Breast epithelium (tissue), 4 donors: ENCODE results near the gene FBXO4. TPM values are rescaled to one million over a fixed set of nuclear protein-coding genes. Genes with fewer than 3 reads are reported as not detected.

Source experiments
- DNase-seq, 2 donors: peaks; one replicate each; pipeline ENCODE4 v3.0.0-alpha.2; 2019; ENCODE audit warnings: low spot score in 2 of 2
- H3K27ac ChIP-seq, 2 donors: fragments of 200-600 bp; sonication (generic) in 1 of 2; one replicate each; pipeline ENCODE4 v1.5.1; 2016 to 2019; ENCODE audit warnings: mild to moderate bottlenecking in 1 of 2
- H3K27me3 ChIP-seq, 2 donors: fragments of 200-600 bp; sonication (generic) in 1 of 2; one replicate each; pipeline versions ENCODE4 v1.5.1 to v1.6.0; 2017 to 2019; ENCODE audit warnings: control low read depth in 1 of 2, mild to moderate bottlenecking in 1 of 2
- H3K36me3 ChIP-seq: fragments of 200-600 bp; one replicate; pipeline ENCODE4 v1.5.1; 2019
- H3K4me1 ChIP-seq, 2 donors: fragments of 200-600 bp; sonication (generic); one replicate each; pipeline ENCODE4 v1.5.1; 2016 to 2019; ENCODE audit warnings: control low read depth in 1 of 2
- H3K4me3 ChIP-seq, 3 donors: fragments of 200-600 bp; sonication (generic); 1 replicate in 2 of 3; 2 replicates in 1 of 3; pipeline ENCODE4 v1.5.1; 2016 to 2019; ENCODE audit warnings: mild to moderate bottlenecking in 3 of 3, moderate library complexity in 2 of 3
- H3K9me3 ChIP-seq, 2 donors: fragments of 200-600 bp; sonication (generic) in 1 of 2; one replicate each; pipeline ENCODE4 v1.5.1; 2016 to 2019; ENCODE audit warnings: control low read depth in 1 of 2
- CTCF ChIP-seq, 3 donors: fragments of 450-650 bp; IDR thresholded peaks; one replicate each; pipeline ENCODE4 v1.5.1; 2016 to 2017; ENCODE audit warnings: antibody characterized with exemption in 3 of 3, mild to moderate bottlenecking in 3 of 3, moderate library complexity in 3 of 3
- POLR2A ChIP-seq: fragments of 450-650 bp; IDR thresholded peaks from one replicate; pipeline ENCODE4 v1.6.1; 2016; ENCODE audit warnings: antibody characterized with exemption, mild to moderate bottlenecking, moderate library complexity
- POLR2AphosphoS5 ChIP-seq, 3 donors: sonication (generic); formaldehyde crosslinking; IDR thresholded peaks; one replicate each; pipeline ENCODE4 v1.6.1; 2017; ENCODE audit warnings: antibody characterized with exemption in 3 of 3
- intact Hi-C: fragments of 100-400 bp; cut with DNase I; formaldehyde crosslinking; loops from one replicate; pipeline ENCODE4 v1.15.1; 2023; ENCODE audit warnings: low total_unique reads
- total RNA-seq, 3 donors: library from RNA; depleted of rRNA; stranded (reverse); fragments of >200 nt; gene quantifications; one replicate each; pipeline ENCODE4 v1.1.0, GENCODE V29; 2016

Gene FBXO4
- total RNA-seq, 3 donors from 2014 or later: 13.6 to 34.7 (median 16.7) TPM

GRCh38 chr5:41878643-41879478, 46.2 kb upstream of the FBXO4 start:
- no peaks in the 10 kb centered on the region for H3K36me3 ChIP-seq
- H3K4me3 ChIP-seq: no peak overlapping the region
- intact Hi-C loops: no loop called here
- no peaks in the 10 kb centered on the region for H3K9me3 ChIP-seq
- no peaks in the 10 kb centered on the region for H3K27me3 ChIP-seq
- DNase-seq: no peak
- H3K4me1 ChIP-seq: no peaks in the 10 kb centered on the region
- TF ChIP-seq POLR2AphosphoS5 (IDR thresholded peaks at IDR 0.05) (no peak), CTCF (IDR thresholded peaks at IDR 0.05) (no peak), POLR2A (no peak)
- no peak overlapping the region for H3K27ac ChIP-seq

GRCh38 chr5:41882765-41883164, 42.3 kb upstream of the FBXO4 start:
- TF ChIP-seq POLR2A: no peak
- TF ChIP-seq POLR2AphosphoS5 (IDR thresholded peaks at IDR 0.05): no peak
- TF ChIP-seq CTCF (IDR thresholded peaks at IDR 0.05): no peak
- Histone ChIP-seq H3K9me3 (no peaks in the 10 kb centered on the region), H3K27me3 (no peaks in the 10 kb centered on the region), H3K36me3 (no peaks in the 10 kb centered on the region), H3K4me1 (no peaks in the 10 kb centered on the region), H3K4me3 (no peak overlapping the region), H3K27ac (no peak overlapping the region)
- intact Hi-C loops: no loop called here
- no peak for DNase-seq

GRCh38 chr5:41883243-41883642, 41.8 kb upstream of the FBXO4 start:
- Histone ChIP-seq H3K4me3 (no peak overlapping the region), H3K9me3 (no peaks in the 10 kb centered on the region), H3K27me3 (no peaks in the 10 kb centered on the region), H3K36me3 (no peaks in the 10 kb centered on the region), H3K4me1 (no peaks in the 10 kb centered on the region), H3K27ac (no peak overlapping the region)
- DNase-seq: no peak
- intact Hi-C loops: no loop called here
- TF ChIP-seq POLR2AphosphoS5 (IDR thresholded peaks at IDR 0.05) (no peak), CTCF (IDR thresholded peaks at IDR 0.05) (no peak), POLR2A (no peak)

- intact Hi-C loops: no loop called here
- no peak overlapping the region for H3K4me3 ChIP-seq
These were observed 41.1 kb upstream of the FBXO4 start for GRCh38 chr5:41883936-41884335.

More at GRCh38 chr5:41883936-41884335, 41.1 kb upstream of the FBXO4 start:
- TF ChIP-seq CTCF (IDR thresholded peaks at IDR 0.05): no peak
- no peak for TF ChIP-seq POLR2A
- no peak for TF ChIP-seq POLR2AphosphoS5 (IDR thresholded peaks at IDR 0.05)
- Histone ChIP-seq H3K4me1 (no peaks in the 10 kb centered on the region), H3K27ac (no peak overlapping the region), H3K9me3 (no peaks in the 10 kb centered on the region), H3K36me3 (no peaks in the 10 kb centered on the region), H3K27me3 (no peaks in the 10 kb centered on the region)
- DNase-seq: no peak
